ENCODE data around the gene FBXL17.

FBXL17 gene

GRCh38 chr5:107857785-107858184, 524.1 kb downstream of the FBXL17 start:
- Histone ChIP-seq H3K9me3 (ENCODE audit: control insufficient read depth, low read length) (no peaks in the 10 kb centered on the region), H3K27me3 (replicated peaks; ENCODE audit: control insufficient read depth, insufficient read depth, low read length) (no peaks in the 10 kb centered on the region), H3K4me1 (ENCODE audit: control insufficient read depth, insufficient read depth, low read length) (no peaks in the 10 kb centered on the region), H3K4me3 (ENCODE audit: low read length) (no peak overlapping the region), H3K9ac (ENCODE audit: low read length) (no peak overlapping the region), H3K36me3 (ENCODE audit: control insufficient read depth, insufficient read depth, low read length, severe bottlenecking) (peaks cover 7% of the 10 kb centered on the region)
- DNase-seq (ENCODE audit: low read depth), result no peak

- no peaks in the 10 kb centered on the region for H3K27me3 ChIP-seq (replicated peaks; ENCODE audit: control insufficient read depth, insufficient read depth, low read length)
- no peaks in the 10 kb centered on the region for H3K36me3 ChIP-seq (ENCODE audit: control insufficient read depth, insufficient read depth, low read length, severe bottlenecking)
- no peaks in the 10 kb centered on the region for H3K4me1 ChIP-seq (ENCODE audit: control insufficient read depth, insufficient read depth, low read length)
- no peak for DNase-seq (ENCODE audit: low read depth)
- H3K9me3 ChIP-seq (ENCODE audit: control insufficient read depth, low read length), result no peaks in the 10 kb centered on the region
- H3K4me3 ChIP-seq (ENCODE audit: low read length), result no peak overlapping the region
- H3K9ac ChIP-seq (ENCODE audit: low read length), result no peak overlapping the region
Measured at GRCh38 chr5:107855171-107855570, 526.7 kb downstream of the FBXL17 start.

GRCh38 chr5:107853696-107854095, 528.2 kb downstream of the FBXL17 start:
- no peak overlapping the region for H3K9ac ChIP-seq (ENCODE audit: low read length)
- no peaks in the 10 kb centered on the region for H3K9me3 ChIP-seq (ENCODE audit: control insufficient read depth, low read length)
- H3K4me1 ChIP-seq (ENCODE audit: control insufficient read depth, insufficient read depth, low read length), result no peaks in the 10 kb centered on the region
- H3K27me3 ChIP-seq (replicated peaks; ENCODE audit: control insufficient read depth, insufficient read depth, low read length), result no peaks in the 10 kb centered on the region
- H3K4me3 ChIP-seq (ENCODE audit: low read length), result no peak overlapping the region
- no peak for DNase-seq (ENCODE audit: low read depth)
- H3K36me3 ChIP-seq (ENCODE audit: control insufficient read depth, insufficient read depth, low read length, severe bottlenecking), result no peaks in the 10 kb centered on the region

- Histone ChIP-seq H3K4me3 (ENCODE audit: low read length) (no peak overlapping the region), H3K9ac (ENCODE audit: low read length) (no peak overlapping the region), H3K4me1 (ENCODE audit: control insufficient read depth, insufficient read depth, low read length) (no peaks in the 10 kb centered on the region), H3K9me3 (ENCODE audit: control insufficient read depth, low read length) (no peaks in the 10 kb centered on the region), H3K36me3 (ENCODE audit: control insufficient read depth, insufficient read depth, low read length, severe bottlenecking) (no peaks in the 10 kb centered on the region), H3K27me3 (replicated peaks; ENCODE audit: control insufficient read depth, insufficient read depth, low read length) (no peaks in the 10 kb centered on the region)
- no peak for DNase-seq (ENCODE audit: low read depth)
Measured at GRCh38 chr5:107853031-107853430, 528.9 kb downstream of the FBXL17 start.

GRCh38 chr5:107849118-107849517, 532.8 kb downstream of the FBXL17 start:
- Histone ChIP-seq H3K9me3 (ENCODE audit: control insufficient read depth, low read length) (peaks cover 3% of the 10 kb centered on the region), H3K4me3 (ENCODE audit: low read length) (no peak overlapping the region), H3K36me3 (ENCODE audit: control insufficient read depth, insufficient read depth, low read length, severe bottlenecking) (no peaks in the 10 kb centered on the region), H3K9ac (ENCODE audit: low read length) (no peak overlapping the region), H3K4me1 (ENCODE audit: control insufficient read depth, insufficient read depth, low read length) (no peaks in the 10 kb centered on the region), H3K27me3 (replicated peaks; ENCODE audit: control insufficient read depth, insufficient read depth, low read length) (peaks cover 7% of the 10 kb centered on the region)
- no peak for DNase-seq (ENCODE audit: low read depth)

GRCh38 chr5:107840592-107840991, 541.3 kb downstream of the FBXL17 start:
- Histone ChIP-seq H3K4me1 (ENCODE audit: control insufficient read depth, insufficient read depth, low read length) (no peaks in the 10 kb centered on the region), H3K27me3 (replicated peaks; ENCODE audit: control insufficient read depth, insufficient read depth, low read length) (peaks cover 35% of the 10 kb centered on the region), H3K9ac (ENCODE audit: low read length) (no peak overlapping the region), H3K36me3 (ENCODE audit: control insufficient read depth, insufficient read depth, low read length, severe bottlenecking) (no peaks in the 10 kb centered on the region), H3K9me3 (ENCODE audit: control insufficient read depth, low read length) (no peaks in the 10 kb centered on the region), H3K4me3 (ENCODE audit: low read length) (no peak overlapping the region)
- no peak for DNase-seq (ENCODE audit: low read depth)

GRCh38 chr5:107840161-107840560, 541.7 kb downstream of the FBXL17 start:
- no peak for DNase-seq (ENCODE audit: low read depth)
- H3K9ac ChIP-seq (ENCODE audit: low read length), result no peak overlapping the region
- peaks cover 34% of the 10 kb centered on the region for H3K27me3 ChIP-seq (replicated peaks; ENCODE audit: control insufficient read depth, insufficient read depth, low read length)
- no peaks in the 10 kb centered on the region for H3K36me3 ChIP-seq (ENCODE audit: control insufficient read depth, insufficient read depth, low read length, severe bottlenecking)
- H3K9me3 ChIP-seq (ENCODE audit: control insufficient read depth, low read length), result no peaks in the 10 kb centered on the region
- no peak overlapping the region for H3K4me3 ChIP-seq (ENCODE audit: low read length)
- H3K4me1 ChIP-seq (ENCODE audit: control insufficient read depth, insufficient read depth, low read length), result no peaks in the 10 kb centered on the region

- Histone ChIP-seq H3K27me3 (replicated peaks; ENCODE audit: control insufficient read depth, insufficient read depth, low read length) (peaks cover 12% of the 10 kb centered on the region), H3K9ac (ENCODE audit: low read length) (no peak overlapping the region), H3K36me3 (ENCODE audit: control insufficient read depth, insufficient read depth, low read length, severe bottlenecking) (no peaks in the 10 kb centered on the region), H3K4me3 (ENCODE audit: low read length) (no peak overlapping the region), H3K4me1 (ENCODE audit: control insufficient read depth, insufficient read depth, low read length) (no peaks in the 10 kb centered on the region), H3K9me3 (ENCODE audit: control insufficient read depth, low read length) (no peaks in the 10 kb centered on the region)
- DNase-seq (ENCODE audit: low read depth), result no peak
Measured at GRCh38 chr5:107835096-107835495, 546.8 kb downstream of the FBXL17 start.

- no peak overlapping the region for H3K4me3 ChIP-seq (ENCODE audit: low read length)
- no peaks in the 10 kb centered on the region for H3K9me3 ChIP-seq (ENCODE audit: control insufficient read depth, low read length)
- no peak overlapping the region for H3K9ac ChIP-seq (ENCODE audit: low read length)
- peaks cover under 1% of the 10 kb centered on the region for H3K27me3 ChIP-seq (replicated peaks; ENCODE audit: control insufficient read depth, insufficient read depth, low read length)
- no peak for DNase-seq (ENCODE audit: low read depth)
- no peaks in the 10 kb centered on the region for H3K4me1 ChIP-seq (ENCODE audit: control insufficient read depth, insufficient read depth, low read length)
- H3K36me3 ChIP-seq (ENCODE audit: control insufficient read depth, insufficient read depth, low read length, severe bottlenecking), result no peaks in the 10 kb centered on the region
Measured at GRCh38 chr5:107832746-107833145, 549.2 kb downstream of the FBXL17 start.

- peak; percentile 63 for DNase-seq (ENCODE audit: low read depth)
- Histone ChIP-seq H3K4me1 (ENCODE audit: control insufficient read depth, insufficient read depth, low read length) (no peaks in the 10 kb centered on the region), H3K9ac (ENCODE audit: low read length) (no peak overlapping the region), H3K36me3 (ENCODE audit: control insufficient read depth, insufficient read depth, low read length, severe bottlenecking) (no peaks in the 10 kb centered on the region), H3K4me3 (ENCODE audit: low read length) (no peak overlapping the region), H3K9me3 (ENCODE audit: control insufficient read depth, low read length) (no peaks in the 10 kb centered on the region), H3K27me3 (replicated peaks; ENCODE audit: control insufficient read depth, insufficient read depth, low read length) (no peaks in the 10 kb centered on the region)
Measured at GRCh38 chr5:107831612-107832395, 550.1 kb downstream of the FBXL17 start.

- Histone ChIP-seq H3K4me3 (ENCODE audit: low read length) (no peak overlapping the region), H3K36me3 (ENCODE audit: control insufficient read depth, insufficient read depth, low read length, severe bottlenecking) (no peaks in the 10 kb centered on the region), H3K9ac (ENCODE audit: low read length) (no peak overlapping the region), H3K4me1 (ENCODE audit: control insufficient read depth, insufficient read depth, low read length) (no peaks in the 10 kb centered on the region), H3K27me3 (replicated peaks; ENCODE audit: control insufficient read depth, insufficient read depth, low read length) (no peaks in the 10 kb centered on the region), H3K9me3 (ENCODE audit: control insufficient read depth, low read length) (no peaks in the 10 kb centered on the region)
- DNase-seq (ENCODE audit: low read depth), result no peak
Measured at GRCh38 chr5:107830750-107831149, 551.1 kb downstream of the FBXL17 start.
